ENCODE measurements around the gene NBEAL2. TPM values are rescaled to one million over a fixed set of nuclear protein-coding genes. Genes with fewer than 3 reads are reported as not detected.
"Not testable (repeated sequence)": the region's sequence is repeated elsewhere in the genome, so short reads cannot be mapped to it uniquely, and the experiment has no call there.

NBEAL2 gene
- total and polyA plus RNA-seq, 10 donors = 44.0 to 271 (median 129) TPM

DNA sequence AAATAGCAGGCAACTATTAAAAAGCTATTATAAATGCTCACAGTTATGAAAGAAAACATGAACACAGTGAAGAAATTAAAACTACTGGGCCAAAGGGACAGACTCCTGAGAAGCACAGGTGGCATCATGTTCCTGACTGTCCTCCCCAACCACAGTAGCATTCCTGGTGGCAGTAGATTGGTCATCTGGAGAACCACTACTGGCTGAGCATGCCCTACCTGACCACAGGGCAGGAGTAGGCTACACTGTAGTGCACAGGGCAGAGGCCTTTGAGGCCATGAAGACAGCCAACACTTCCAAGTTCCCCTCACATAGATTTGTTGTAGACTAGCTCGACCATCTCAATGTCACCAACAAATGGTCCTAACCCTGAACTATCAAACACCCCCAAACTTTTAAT, 49.2 kb downstream of the NBEAL2 start:
- intact Hi-C loops (cut with DNase I; ENCODE audit: low total_unique reads) = no loop called here
- DNase-seq = no peak
- peaks cover 0 to 70% (median 7%) of the 10 kb centered on the region in 6 donors for H3K36me3 ChIP-seq
- peaks cover 0 to 29% (median 9%) of the 10 kb centered on the region in 6 donors for H3K4me1 ChIP-seq
- no peaks in the 10 kb centered on the region for H3K9me3 ChIP-seq
- no peak overlapping the region for H3K27ac ChIP-seq
- WGBS, 5 donors = 83 to 100% (median 96%) methylated on average over 1 of the region's 1 CpG
- no peaks in the 10 kb centered on the region for H3K27me3 ChIP-seq (replicated peaks in 1 of 7)
- H3K4me3 ChIP-seq = no peak overlapping the region
- no peak for TF ChIP-seq POLR2AphosphoS5 (IDR thresholded peaks at IDR 0.05)
- TF ChIP-seq, protein P1, sequence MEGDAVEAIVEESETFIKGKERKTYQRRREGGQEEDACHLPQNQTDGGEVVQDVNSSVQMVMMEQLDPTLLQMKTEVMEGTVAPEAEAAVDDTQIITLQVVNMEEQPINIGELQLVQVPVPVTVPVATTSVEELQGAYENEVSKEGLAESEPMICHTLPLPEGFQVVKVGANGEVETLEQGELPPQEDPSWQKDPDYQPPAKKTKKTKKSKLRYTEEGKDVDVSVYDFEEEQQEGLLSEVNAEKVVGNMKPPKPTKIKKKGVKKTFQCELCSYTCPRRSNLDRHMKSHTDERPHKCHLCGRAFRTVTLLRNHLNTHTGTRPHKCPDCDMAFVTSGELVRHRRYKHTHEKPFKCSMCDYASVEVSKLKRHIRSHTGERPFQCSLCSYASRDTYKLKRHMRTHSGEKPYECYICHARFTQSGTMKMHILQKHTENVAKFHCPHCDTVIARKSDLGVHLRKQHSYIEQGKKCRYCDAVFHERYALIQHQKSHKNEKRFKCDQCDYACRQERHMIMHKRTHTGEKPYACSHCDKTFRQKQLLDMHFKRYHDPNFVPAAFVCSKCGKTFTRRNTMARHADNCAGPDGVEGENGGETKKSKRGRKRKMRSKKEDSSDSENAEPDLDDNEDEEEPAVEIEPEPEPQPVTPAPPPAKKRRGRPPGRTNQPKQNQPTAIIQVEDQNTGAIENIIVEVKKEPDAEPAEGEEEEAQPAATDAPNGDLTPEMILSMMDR (IDR thresholded peaks at IDR 0.05 in 8 of 11, conservative IDR thresholded peaks at IDR 0.05 in 3 of 11) = no peak
- TF ChIP-seq POLR2A (IDR thresholded peaks at IDR 0.05) = no peak

DNA sequence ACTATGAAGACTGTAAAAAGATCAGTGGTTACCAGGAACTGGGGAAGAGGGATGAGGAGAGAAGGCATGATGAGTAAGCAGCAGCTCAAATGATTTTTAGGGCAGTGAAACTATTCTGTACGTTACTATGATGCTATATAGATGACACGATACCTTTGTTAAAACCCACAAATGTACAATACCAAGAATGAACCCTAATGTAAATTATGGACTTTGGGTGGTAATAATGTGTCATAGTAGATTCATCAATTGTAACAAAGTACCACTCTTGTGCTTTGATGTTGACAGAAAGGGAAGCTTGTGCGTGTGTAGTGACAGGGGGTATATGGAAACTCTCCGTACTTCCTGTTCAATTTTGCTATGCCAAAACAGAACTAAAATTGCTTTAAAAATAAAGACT, 51.6 kb downstream of the NBEAL2 start:
- H3K36me3 ChIP-seq = peaks cover 0 to 90% (median 27%) of the 10 kb centered on the region in 6 donors
- intact Hi-C loops (cut with DNase I; ENCODE audit: low total_unique reads) = not testable (repeated sequence)

DNA sequence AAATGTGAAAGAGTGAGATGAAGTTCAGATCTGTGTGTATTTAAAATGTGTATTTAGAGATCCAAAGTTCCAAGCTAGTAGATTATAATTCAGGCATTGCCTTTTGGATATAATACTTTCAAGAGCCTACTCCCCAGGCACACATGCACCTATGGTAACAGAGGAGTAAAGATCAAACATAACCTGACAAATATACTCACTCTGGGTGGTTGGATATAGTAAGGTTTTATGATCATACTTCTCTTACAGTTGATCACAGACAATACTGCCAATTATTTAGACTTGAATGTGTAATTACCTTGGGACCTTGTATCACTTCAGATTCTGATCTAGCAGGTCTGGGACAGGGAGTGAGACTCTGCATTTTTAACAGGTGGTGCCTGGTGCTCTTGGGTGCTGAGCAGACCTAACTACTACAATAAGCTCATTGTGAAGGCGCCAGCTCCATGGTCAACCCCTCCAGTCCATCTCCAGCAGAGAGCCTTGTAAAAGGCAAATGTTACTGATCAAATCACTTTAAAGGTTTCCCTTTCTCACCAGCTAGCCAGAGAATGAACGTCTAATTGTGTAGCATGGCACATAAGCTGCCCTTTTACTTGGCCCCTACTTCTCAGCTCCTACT, 55.5 kb downstream of the NBEAL2 start:
- DNase-seq = no peak
- H3K4me3 ChIP-seq = no peak overlapping the region
- H3K27ac ChIP-seq = peak overlapping the region in 1 of 8 donors; percentile 21
- H3K36me3 ChIP-seq = peaks cover 0 to 93% (median 48%) of the 10 kb centered on the region in 6 donors
- no peaks in the 10 kb centered on the region for H3K27me3 ChIP-seq (replicated peaks in 1 of 7)
- no peaks in the 10 kb centered on the region for H3K9me3 ChIP-seq
- H3K4me1 ChIP-seq = peaks cover 0 to 40% (median 15%) of the 10 kb centered on the region in 6 donors
- 80 to 93% (median 89%) methylated on average over 2 of the region's 2 CpGs for WGBS, 5 donors
- intact Hi-C loops (cut with DNase I; ENCODE audit: low total_unique reads) = no loop called here
- TF ChIP-seq POLR2A (IDR thresholded peaks at IDR 0.05) (no peak), POLR2AphosphoS5 (IDR thresholded peaks at IDR 0.05) (no peak)
- TF ChIP-seq, protein P1 (IDR thresholded peaks at IDR 0.05 in 8 of 11, conservative IDR thresholded peaks at IDR 0.05 in 3 of 11) = no peak

More for the DNA sequence above, 51.6 kb downstream of the NBEAL2 start:
- not testable (repeated sequence) for H3K4me3 ChIP-seq; H3K9me3 ChIP-seq; H3K27me3 ChIP-seq (replicated peaks in 1 of 7); DNase-seq
- Histone ChIP-seq H3K27ac (peak overlapping the region in 4 of 8 donors; percentile 10 to 59 (median 44)), H3K4me1 (peaks cover 0 to 20% (median 7%) of the 10 kb centered on the region in 6 donors)
- 50 to 71% (median 54%) methylated on average over 4 of the region's 4 CpGs for WGBS, 5 donors

DNA sequence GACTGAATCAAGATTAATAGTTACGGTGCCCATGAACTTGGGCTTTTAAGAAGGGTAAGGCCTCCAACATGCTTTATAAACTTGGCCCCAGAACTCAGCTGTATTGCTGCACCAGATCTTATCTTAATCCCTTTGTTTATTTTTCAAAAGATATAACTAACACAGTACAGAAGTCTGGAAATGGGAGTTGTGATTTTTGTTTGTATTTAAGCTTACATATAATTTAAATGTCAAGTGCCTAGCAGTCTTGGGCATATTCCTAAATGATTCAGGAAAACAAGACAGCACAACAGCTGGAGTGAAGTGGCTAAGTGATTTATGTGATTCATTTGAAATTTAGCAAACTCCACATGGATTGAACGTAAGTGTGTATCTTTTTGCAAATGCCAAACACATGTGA, 56.2 kb downstream of the NBEAL2 start:
- DNase-seq = no peak
- Histone ChIP-seq H3K27ac (peak overlapping the region in 1 of 8 donors; percentile 21), H3K4me3 (no peak overlapping the region), H3K36me3 (peaks cover 0 to 95% (median 55%) of the 10 kb centered on the region in 6 donors), H3K27me3 (replicated peaks in 1 of 7) (no peaks in the 10 kb centered on the region), H3K9me3 (no peaks in the 10 kb centered on the region), H3K4me1 (peaks cover 0 to 36% (median 15%) of the 10 kb centered on the region in 6 donors)
- intact Hi-C loops (cut with DNase I; ENCODE audit: low total_unique reads) = no loop called here
- WGBS, 5 donors = 79 to 90% (median 89%) methylated on average over 2 of the region's 2 CpGs
- TF ChIP-seq POLR2A (IDR thresholded peaks at IDR 0.05) = no peak
- TF ChIP-seq POLR2AphosphoS5 (IDR thresholded peaks at IDR 0.05) = no peak
- TF ChIP-seq, protein P1 (IDR thresholded peaks at IDR 0.05 in 8 of 11, conservative IDR thresholded peaks at IDR 0.05 in 3 of 11) = no peak

All from spleen (tissue), 11 donors.